Measurements from ENCODE around the gene MRGPRX2.

GRCh38 chr11:19088791-19089190 is 28.3 kb upstream of the MRGPRX2 start:
- TF ChIP-seq CTCF (IDR thresholded peaks at IDR 0.05; ENCODE audit: low read depth, low read length) (no peak), EZH2phosphoT487 (IDR thresholded peaks at IDR 0.05; ENCODE audit: low read depth) (no peak)

All from OCI-LY3 (cell line).